KOPT-K1 (cell line): ENCODE measurements around the gene PTPN12.

Source experiments
- H3K27ac ChIP-seq: fragments of 200-600 bp; sonication (generic); 2 replicates; pipeline ENCODE4 v1.5.1; 2016; ENCODE audit warnings: antibody characterized with exemption, mild to moderate bottlenecking, low read depth, low read length; ENCODE audit not compliant: poor library complexity, severe bottlenecking
- H3K36me3 ChIP-seq: fragments of 200-600 bp; sonication (generic); 2 replicates; pipeline ENCODE4 v1.5.1; 2017; ENCODE audit warnings: antibody characterized with exemption, mild to moderate bottlenecking, low read length, moderate library complexity; ENCODE audit not compliant: insufficient read depth
- H3K9me3 ChIP-seq: fragments of 200-600 bp; sonication (generic); 2 replicates; pipeline ENCODE4 v1.5.1; 2017; ENCODE audit warnings: antibody characterized with exemption, low read length, mild to moderate bottlenecking; ENCODE audit not compliant: insufficient read depth, poor library complexity, severe bottlenecking

Gene PTPN12

GRCh38 chr7:77550586-77550985 is 13.5 kb downstream of the PTPN12 start:
- H3K9me3 ChIP-seq: no peaks in the 10 kb centered on the region
- H3K36me3 ChIP-seq: no peaks in the 10 kb centered on the region
- H3K27ac ChIP-seq: no peak overlapping the region

- Histone ChIP-seq H3K9me3 (no peaks in the 10 kb centered on the region), H3K36me3 (no peaks in the 10 kb centered on the region), H3K27ac (no peak overlapping the region)
Observed at GRCh38 chr7:77553123-77553522, 16.0 kb downstream of the PTPN12 start.

- no peaks in the 10 kb centered on the region for H3K36me3 ChIP-seq
- no peaks in the 10 kb centered on the region for H3K9me3 ChIP-seq
- no peak overlapping the region for H3K27ac ChIP-seq
Observed at GRCh38 chr7:77558284-77558967, 21.3 kb downstream of the PTPN12 start.

GRCh38 chr7:77561352-77561751 is 24.3 kb downstream of the PTPN12 start:
- Histone ChIP-seq H3K36me3 (no peaks in the 10 kb centered on the region), H3K9me3 (no peaks in the 10 kb centered on the region), H3K27ac (no peak overlapping the region)

GRCh38 chr7:77563275-77563674 is 26.2 kb downstream of the PTPN12 start:
- no peaks in the 10 kb centered on the region for H3K36me3 ChIP-seq
- no peak overlapping the region for H3K27ac ChIP-seq
- H3K9me3 ChIP-seq: no peaks in the 10 kb centered on the region

- H3K36me3 ChIP-seq: no peaks in the 10 kb centered on the region
- H3K9me3 ChIP-seq: no peaks in the 10 kb centered on the region
- no peak overlapping the region for H3K27ac ChIP-seq
Observed at GRCh38 chr7:77565917-77566316, 28.8 kb downstream of the PTPN12 start.

GRCh38 chr7:77566421-77566820 is 29.3 kb downstream of the PTPN12 start:
- H3K27ac ChIP-seq: no peak overlapping the region
- H3K9me3 ChIP-seq: no peaks in the 10 kb centered on the region

GRCh38 chr7:77569514-77570232 is 32.6 kb downstream of the PTPN12 start:
- Histone ChIP-seq H3K27ac (no peak overlapping the region), H3K36me3 (no peaks in the 10 kb centered on the region), H3K9me3 (no peaks in the 10 kb centered on the region)

More at GRCh38 chr7:77566421-77566820, 29.3 kb downstream of the PTPN12 start:
- no peaks in the 10 kb centered on the region for H3K36me3 ChIP-seq

- H3K36me3 ChIP-seq: no peaks in the 10 kb centered on the region
- no peak overlapping the region for H3K27ac ChIP-seq
- H3K9me3 ChIP-seq: no peaks in the 10 kb centered on the region
Observed at GRCh38 chr7:77570330-77571011, 33.4 kb downstream of the PTPN12 start.

- no peaks in the 10 kb centered on the region for H3K9me3 ChIP-seq
- no peak overlapping the region for H3K27ac ChIP-seq
- no peaks in the 10 kb centered on the region for H3K36me3 ChIP-seq
Observed at GRCh38 chr7:77571801-77572200, 34.7 kb downstream of the PTPN12 start.

- Histone ChIP-seq H3K27ac (no peak overlapping the region), H3K36me3 (no peaks in the 10 kb centered on the region), H3K9me3 (no peaks in the 10 kb centered on the region)
Observed at GRCh38 chr7:77575187-77575586, 38.1 kb downstream of the PTPN12 start.

- no peaks in the 10 kb centered on the region for H3K36me3 ChIP-seq
- no peaks in the 10 kb centered on the region for H3K9me3 ChIP-seq
- H3K27ac ChIP-seq: no peak overlapping the region
Observed at GRCh38 chr7:77576856-77577255, 39.8 kb downstream of the PTPN12 start.

- H3K9me3 ChIP-seq: no peaks in the 10 kb centered on the region
- no peaks in the 10 kb centered on the region for H3K36me3 ChIP-seq
- no peak overlapping the region for H3K27ac ChIP-seq
Observed at GRCh38 chr7:77579797-77580196, 42.7 kb downstream of the PTPN12 start.

GRCh38 chr7:77580762-77581350 is 43.8 kb downstream of the PTPN12 start:
- Histone ChIP-seq H3K36me3 (no peaks in the 10 kb centered on the region), H3K27ac (no peak overlapping the region), H3K9me3 (no peaks in the 10 kb centered on the region)

- Histone ChIP-seq H3K36me3 (no peaks in the 10 kb centered on the region), H3K9me3 (no peaks in the 10 kb centered on the region), H3K27ac (no peak overlapping the region)
Observed at GRCh38 chr7:77587272-77587671, 50.2 kb downstream of the PTPN12 start.
